PC-3 (cell line): Measurements from ENCODE around the gene HSPB6. TPM values are rescaled to one million over a fixed set of nuclear protein-coding genes. Genes with fewer than 3 reads are reported as not detected.

Source experiments
- ATAC-seq: fragments of 200-7000 bp; cut with Tn5 transposase; 2 replicates; pipeline ENCODE4 v1.9.1; 2020; ENCODE audit warnings: mild to moderate bottlenecking, moderate library complexity
- BruUV-seq: library from RNA; stranded (reverse); fragments of 400-500 nt; replicated peaks from 2 replicates; lab custom pipeline; 2021; lab: Mats Ljungman, UMichigan
- CTCF ChIA-PET: fragments of 300-600 bp; sonication (Branson Sonifier 250); formaldehyde crosslinking; loops from one replicate; lab custom pipeline; 2022; ENCODE audit warnings: antibody characterized with exemption; lab: Charles Lee
- POLR2A ChIA-PET: fragments of 300-600 bp; sonication (Branson Sonifier 250); formaldehyde crosslinking; loops from one replicate; lab custom pipeline; 2022; ENCODE audit warnings: antibody characterized with exemption; ENCODE audit not compliant: unreplicated experiment; lab: Charles Lee
- DNase-seq: peaks from one replicate; pipeline ENCODE4 v3.0.0-alpha.2; 2015
- H2AFZ ChIP-seq: fragments of 300-600 bp; sonication (generic); 2 replicates; pipeline ENCODE4 v1.6.0; 2016; ENCODE audit warnings: antibody characterized with exemption, low read length
- H3F3A ChIP-seq: fragments of 300-600 bp; sonication (generic); one replicate; pipeline ENCODE4 v1.6.0; 2017; ENCODE audit warnings: antibody characterized with exemption, low read length, control low read depth, mild to moderate bottlenecking; ENCODE audit not compliant: unreplicated experiment
- H3K27ac ChIP-seq: fragments of 300-600 bp; sonication (generic); 2 replicates; pipeline ENCODE4 v1.5.1; 2016; ENCODE audit warnings: mild to moderate bottlenecking, low read length
- H3K27me3 ChIP-seq: fragments of 300-600 bp; sonication (generic); 2 replicates; pipeline ENCODE4 v1.6.1; 2016; ENCODE audit warnings: low read length, mixed read lengths
- H3K36me3 ChIP-seq: fragments of 300-600 bp; sonication (generic); 2 replicates; pipeline ENCODE4 v1.6.1; 2016; ENCODE audit warnings: low read depth, mixed run types, low read length, mixed read lengths
- H3K4me1 ChIP-seq: fragments of 300-600 bp; sonication (generic); 2 replicates; pipeline ENCODE4 v1.5.1; 2016; ENCODE audit warnings: low read length; ENCODE audit not compliant: insufficient read depth
- H3K4me2 ChIP-seq: fragments of 300-600 bp; sonication (generic); 2 replicates; pipeline ENCODE4 v1.6.0; 2016; ENCODE audit warnings: low read length
- H3K4me3 ChIP-seq: fragments of 300-600 bp; sonication (generic); 2 replicates; pipeline ENCODE4 v1.5.1; 2016; ENCODE audit warnings: mild to moderate bottlenecking, low read length, mixed read lengths
- H3K79me2 ChIP-seq: fragments of 300-600 bp; sonication (generic); 2 replicates; pipeline ENCODE4 v1.6.1; 2017; ENCODE audit warnings: low read length, mixed read lengths
- H3K9ac ChIP-seq: fragments of 300-600 bp; sonication (generic); 2 replicates; pipeline ENCODE4 v1.6.0; 2016; ENCODE audit warnings: mild to moderate bottlenecking, low read length
- H3K9me2 ChIP-seq: fragments of 300-600 bp; sonication (generic); replicated peaks from 2 replicates; pipeline ENCODE4 v1.6.1; 2016; ENCODE audit warnings: mixed run types, low read length, mixed read lengths
- H3K9me3 ChIP-seq: fragments of 300-600 bp; sonication (generic); 2 replicates; pipeline ENCODE4 v1.6.1; 2016; ENCODE audit warnings: low read length, mixed read lengths
- H4K20me1 ChIP-seq: fragments of 300-600 bp; sonication (generic); 2 replicates; pipeline ENCODE4 v1.6.1; 2016; ENCODE audit warnings: low read length, mixed read lengths
- CTCF ChIP-seq: fragments of 300-600 bp; sonication (generic); conservative IDR thresholded peaks from 2 replicates; pipeline ENCODE4 v1.5.1; 2017; ENCODE audit warnings: antibody characterized with exemption, low read depth, mild to moderate bottlenecking, low read length
- EZH2 ChIP-seq: fragments of 300-600 bp; sonication (generic); IDR thresholded peaks from one replicate; pipeline ENCODE4 v1.6.1; 2017; ENCODE audit warnings: antibody characterized with exemption, mild to moderate bottlenecking, low read length; ENCODE audit not compliant: unreplicated experiment
- EZH2phosphoT487 ChIP-seq: fragments of 300-600 bp; sonication (generic); IDR thresholded peaks from 2 replicates; pipeline ENCODE4 v1.6.1; 2018; ENCODE audit warnings: mild to moderate bottlenecking, antibody characterized with exemption, low read length, borderline replicate concordance
- intact Hi-C: fragments of 100-400 bp; cut with micrococcal nuclease; formaldehyde crosslinking; loops from 2 replicates; pipeline ENCODE4 v1.9.0; 2023
- total RNA-seq: library from RNA; depleted of rRNA; stranded (reverse); fragments of >200 nt; gene quantifications from 2 replicates; pipeline ENCODE4 v1.2.3, GENCODE V29; 2014

Gene HSPB6
- total RNA-seq, 1 experiment from 2014 or later: not detected

GRCh38 chr19:35714601-35715354 is 42.1 kb downstream of the HSPB6 start:
- Histone ChIP-seq H3K79me2 (peaks cover 28% of the 10 kb centered on the region), H3K4me1 (peaks cover 20% of the 10 kb centered on the region; the same call in 1 of the 2 replicates), H3K36me3 (no peaks in the 10 kb centered on the region; the same call in 1 of the 2 replicates), H3K9me2 (no peaks in the 10 kb centered on the region), H3F3A (no peaks in the 10 kb centered on the region), H4K20me1 (0 out of 2 replicates have a peak, but pooled peaks cover 2% of the 10 kb centered on the region), H3K9ac (no peak overlapping the region), H3K27me3 (no peaks in the 10 kb centered on the region), H3K4me3 (no peak overlapping the region), H3K9me3 (no peaks in the 10 kb centered on the region), H2AFZ (no peak overlapping the region), H3K4me2 (no peak overlapping the region), H3K27ac (no peak overlapping the region)
- no peak for TF ChIP-seq CTCF
- TF ChIP-seq EZH2phosphoT487: no peak
- TF ChIP-seq EZH2: no peak
- DNase-seq (no peak), ATAC-seq (no peak)
- BruUV-seq: no TSS peak
- POLR2A ChIA-PET: no interaction called here
- intact Hi-C loops: loop anchor here (5.0 to 10.0 kb wide), 2 partner anchors 167 to 220 kb away; partner anchors contain the start of genes LRFN3 and TMEM147
- CTCF ChIA-PET: no interaction called here

DNA sequence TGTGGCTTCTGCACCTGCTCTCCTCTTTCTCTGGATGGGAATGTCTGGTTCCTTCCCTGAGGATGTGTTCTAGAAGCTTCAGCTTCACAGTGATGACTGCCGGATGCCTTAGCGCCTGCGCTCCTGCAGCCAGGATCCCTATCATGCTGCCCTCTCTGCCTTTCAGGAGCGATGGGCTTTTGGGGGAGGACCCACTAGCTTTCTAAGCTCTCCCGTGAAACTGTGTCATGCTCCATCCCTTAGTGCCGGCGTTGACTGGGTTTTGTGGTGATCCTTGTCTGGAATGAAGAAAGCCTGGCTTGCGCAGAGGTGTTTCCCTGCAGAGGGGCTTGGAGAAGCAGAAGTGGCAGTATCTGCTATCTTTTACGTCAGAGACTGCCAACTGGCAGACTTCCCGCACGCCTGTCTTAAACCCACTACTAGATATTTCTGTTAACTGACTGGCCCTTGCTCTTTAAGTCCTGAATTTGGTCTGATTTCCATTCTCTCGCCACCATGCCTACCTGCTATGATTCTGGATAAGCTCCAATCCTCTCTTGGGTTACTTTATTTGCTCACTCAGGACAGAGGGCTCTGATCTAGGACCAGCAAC is 42.8 kb downstream of the HSPB6 start:
- H4K20me1 ChIP-seq: no peaks in the 10 kb centered on the region
- peaks cover 14% of the 10 kb centered on the region; the same call in 1 of the 2 replicates for H3K4me1 ChIP-seq
- no peak overlapping the region for H3K27ac ChIP-seq
- no peak overlapping the region for H3K4me2 ChIP-seq
- no peak overlapping the region for H3K9ac ChIP-seq
- H3K9me3 ChIP-seq: no peaks in the 10 kb centered on the region
- ChIA-PET POLR2A (no interaction called here), CTCF (no interaction called here)
- BruUV-seq: no TSS peak
- H3K4me3 ChIP-seq: no peak overlapping the region
- intact Hi-C loops: loop anchor here (10.0 kb wide), 1 partner anchor 221 kb away; the partner anchor contains the start of gene LRFN3
- no peaks in the 10 kb centered on the region for H3K27me3 ChIP-seq
- peaks cover 20% of the 10 kb centered on the region for H3K79me2 ChIP-seq
- ATAC-seq: no peak
- H3K9me2 ChIP-seq: no peaks in the 10 kb centered on the region
- DNase-seq: no peak
- H3F3A ChIP-seq: no peaks in the 10 kb centered on the region
- H3K36me3 ChIP-seq: no peaks in the 10 kb centered on the region
- no peak overlapping the region for H2AFZ ChIP-seq
- TF ChIP-seq EZH2 (no peak), EZH2phosphoT487 (no peak), CTCF (no peak)

DNA sequence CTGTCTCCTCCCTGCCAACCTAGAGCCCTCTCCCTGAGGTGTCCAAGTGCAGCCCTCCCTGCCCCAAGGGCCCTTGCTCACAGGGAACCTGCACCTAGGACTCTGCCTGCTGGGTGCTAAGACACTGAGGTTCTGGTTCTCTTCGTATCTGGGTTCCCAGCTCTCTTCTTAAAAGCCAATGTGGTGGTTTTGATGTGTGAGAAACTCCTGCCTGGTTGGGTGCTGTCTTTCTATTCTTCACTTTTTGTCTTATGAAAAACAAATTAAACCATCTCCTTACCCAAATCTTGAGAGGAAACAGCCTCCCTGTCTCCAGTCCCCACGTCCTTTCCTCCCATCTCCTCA is 43.4 kb downstream of the HSPB6 start:
- BruUV-seq: no TSS peak

More for the DNA sequence above, 43.4 kb downstream of the HSPB6 start:
- no peak overlapping the region for H3K9ac ChIP-seq
- H3K79me2 ChIP-seq: peaks cover 15% of the 10 kb centered on the region
- no peaks in the 10 kb centered on the region for H4K20me1 ChIP-seq
- no peak overlapping the region for H3K4me2 ChIP-seq
- H3K36me3 ChIP-seq: no peaks in the 10 kb centered on the region
- no peaks in the 10 kb centered on the region for H3K9me3 ChIP-seq
- no peak overlapping the region for H3K27ac ChIP-seq
- POLR2A ChIA-PET: no interaction called here
- H3K27me3 ChIP-seq: no peaks in the 10 kb centered on the region
- no peak overlapping the region for H2AFZ ChIP-seq
- CTCF ChIA-PET: no interaction called here
- H3F3A ChIP-seq: no peaks in the 10 kb centered on the region
- H3K9me2 ChIP-seq: no peaks in the 10 kb centered on the region
- no peak for TF ChIP-seq EZH2phosphoT487
- no peak for TF ChIP-seq EZH2
- no peak for TF ChIP-seq CTCF
- peaks cover 14% of the 10 kb centered on the region; the same call in 1 of the 2 replicates for H3K4me1 ChIP-seq
- no peak overlapping the region for H3K4me3 ChIP-seq
- ATAC-seq (no peak), DNase-seq (no peak)
- intact Hi-C loops: loop anchor here (10.0 kb wide), 1 partner anchor 221 kb away; the partner anchor contains the start of gene LRFN3
